GM19238 (cell line): ENCODE results near the gene DTX2.
"Not testable (repeated sequence)": the region's sequence is repeated elsewhere in the genome, so short reads cannot be mapped to it uniquely, and the experiment has no call there.

ENCODE experiments used
- DNase-seq: peaks from one replicate; pipeline ENCODE4 v3.0.0; 2011; ENCODE audit warnings: low spot score; ENCODE audit not compliant: insufficient read length

Gene DTX2

GRCh38 chr7:76461464-76462101, at the start of gene DTX2:
Gene DTX2, plus strand, starts transcription at chr7:76461709. Its CDS starts 18,801 bp downstream, at chr7:76480510.
- DNase-seq = not testable (repeated sequence)

GRCh38 chr7:76412249-76412648, 49.3 kb upstream of the DTX2 start:
- no peak for DNase-seq

- not testable (repeated sequence) for DNase-seq
These were observed 43.7 kb upstream of the DTX2 start for GRCh38 chr7:76417654-76418310.

DNA sequence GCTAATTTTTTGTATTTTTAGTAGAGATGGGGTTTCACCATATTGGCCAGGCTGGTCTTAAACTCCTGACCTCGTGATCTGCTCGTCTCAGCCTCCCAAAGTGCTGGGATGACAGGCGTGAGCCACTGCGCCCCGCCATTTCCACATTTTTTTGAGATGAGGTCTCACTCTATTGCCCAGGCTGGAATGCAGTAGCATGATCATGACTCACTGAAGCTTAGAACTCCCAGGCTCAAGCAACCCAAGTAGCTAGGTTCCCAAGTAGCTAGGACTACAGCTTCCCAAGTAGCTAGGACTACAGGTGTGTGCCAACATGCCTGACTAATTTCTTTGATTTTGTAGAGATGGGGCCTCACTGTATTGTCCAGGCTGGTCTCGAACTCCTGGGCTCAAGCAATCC, 40.4 kb upstream of the DTX2 start:
- not testable (repeated sequence) for DNase-seq

GRCh38 chr7:76423666-76424412, 37.7 kb upstream of the DTX2 start:
- no peak for DNase-seq

DNA sequence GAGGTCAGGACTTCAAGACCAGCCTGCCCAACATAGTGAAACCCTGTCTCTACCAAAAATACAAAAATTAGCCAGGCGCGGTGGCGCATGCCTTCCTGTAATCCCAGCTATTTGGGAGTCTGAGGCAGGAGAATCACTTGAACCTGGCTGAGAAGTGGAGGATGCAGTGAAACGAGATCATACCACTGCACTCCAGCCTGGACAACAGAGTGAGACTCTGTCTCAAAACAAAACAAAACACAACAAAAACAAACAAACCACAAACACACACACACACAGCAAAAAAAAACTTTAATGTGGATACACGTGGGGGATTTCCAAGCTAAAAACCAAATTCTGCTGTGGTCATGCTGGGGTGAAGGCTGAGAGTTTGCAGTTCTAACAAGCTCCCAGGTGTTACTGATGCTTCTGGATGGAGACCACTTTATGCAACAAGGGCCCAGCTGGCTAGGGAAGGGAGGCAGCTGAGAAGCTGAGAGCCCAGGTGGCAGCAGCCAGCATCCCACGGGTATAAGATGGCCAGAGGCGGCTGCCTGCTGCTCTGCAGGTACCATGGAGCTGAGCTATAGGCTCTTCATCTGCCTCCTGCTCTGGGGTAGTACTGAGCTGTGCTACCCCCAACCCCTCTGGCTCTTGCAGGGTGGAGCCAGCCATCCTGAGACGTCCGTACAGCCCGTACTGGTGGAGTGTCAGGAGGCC, 36.9 kb upstream of the DTX2 start, which contains the start of gene ZP3:
Gene ZP3 (plus strand): TSS at position 538 of the 699 bp plus-strand sequence. CDS start 15 bp downstream, at position 553.
- no peak for DNase-seq

- DNase-seq = no peak
These were observed 36.4 kb upstream of the DTX2 start for GRCh38 chr7:76425156-76425555.

DNA sequence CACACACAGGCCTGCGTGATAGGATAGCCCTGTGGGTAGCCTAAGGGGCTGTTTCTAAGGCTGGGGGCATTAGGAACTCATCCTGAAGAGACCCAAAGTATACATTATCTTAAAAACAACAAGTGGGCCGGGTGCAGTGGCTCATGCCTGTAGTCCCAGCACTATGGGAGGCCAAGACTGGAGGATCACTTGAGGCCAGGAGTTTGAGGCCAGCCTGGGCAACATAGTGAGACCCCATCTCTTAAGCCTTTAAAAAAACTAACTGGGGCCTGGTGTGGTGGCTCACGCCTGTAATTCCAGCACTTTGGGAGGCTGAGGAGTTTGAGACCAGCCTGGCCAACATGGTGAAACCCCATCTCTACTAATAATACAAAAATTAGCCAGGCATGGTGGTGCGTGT, 36.0 kb upstream of the DTX2 start:
- not testable (repeated sequence) for DNase-seq

DNA sequence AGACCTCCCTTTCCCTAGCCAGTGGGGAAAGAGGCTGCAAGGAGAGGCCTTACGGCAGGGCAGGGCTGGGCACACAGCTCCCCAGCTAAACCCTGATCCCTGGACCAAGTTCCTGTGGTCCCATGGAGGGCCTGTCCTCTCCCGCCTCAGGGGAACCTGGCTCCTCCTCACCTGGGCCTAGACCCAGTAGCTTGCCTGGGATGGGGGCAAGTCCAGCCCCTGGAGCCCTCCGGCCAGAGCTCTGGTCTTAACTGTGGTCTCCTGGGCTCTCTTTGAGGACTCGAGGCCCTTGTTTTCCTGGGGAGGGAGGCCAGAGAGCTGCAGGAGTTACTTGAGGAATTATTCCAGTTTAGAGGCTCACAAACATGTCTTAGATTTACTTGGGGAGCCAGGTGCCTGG, 35.3 kb upstream of the DTX2 start:
- no peak for DNase-seq

DNA sequence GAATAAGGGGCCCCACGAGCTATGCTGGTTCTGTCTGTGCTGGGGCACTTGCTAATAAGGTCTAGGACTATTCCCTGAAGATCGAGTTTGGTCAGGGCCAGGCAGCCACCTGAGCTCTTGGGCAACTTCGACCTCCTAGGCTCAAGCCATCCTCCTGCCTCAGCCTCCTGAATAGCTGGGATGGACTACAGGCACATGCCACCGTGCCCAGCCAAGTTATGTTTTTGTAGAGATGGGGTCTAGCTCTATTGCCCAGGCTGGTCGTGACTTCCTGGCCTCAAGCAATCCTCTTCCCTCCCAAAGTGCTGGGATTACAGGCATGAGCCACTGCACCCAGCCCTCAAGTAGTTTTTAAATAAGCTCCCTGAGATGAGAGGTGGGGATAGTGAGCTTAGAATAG, 33.9 kb upstream of the DTX2 start:
- no peak for DNase-seq

DNA sequence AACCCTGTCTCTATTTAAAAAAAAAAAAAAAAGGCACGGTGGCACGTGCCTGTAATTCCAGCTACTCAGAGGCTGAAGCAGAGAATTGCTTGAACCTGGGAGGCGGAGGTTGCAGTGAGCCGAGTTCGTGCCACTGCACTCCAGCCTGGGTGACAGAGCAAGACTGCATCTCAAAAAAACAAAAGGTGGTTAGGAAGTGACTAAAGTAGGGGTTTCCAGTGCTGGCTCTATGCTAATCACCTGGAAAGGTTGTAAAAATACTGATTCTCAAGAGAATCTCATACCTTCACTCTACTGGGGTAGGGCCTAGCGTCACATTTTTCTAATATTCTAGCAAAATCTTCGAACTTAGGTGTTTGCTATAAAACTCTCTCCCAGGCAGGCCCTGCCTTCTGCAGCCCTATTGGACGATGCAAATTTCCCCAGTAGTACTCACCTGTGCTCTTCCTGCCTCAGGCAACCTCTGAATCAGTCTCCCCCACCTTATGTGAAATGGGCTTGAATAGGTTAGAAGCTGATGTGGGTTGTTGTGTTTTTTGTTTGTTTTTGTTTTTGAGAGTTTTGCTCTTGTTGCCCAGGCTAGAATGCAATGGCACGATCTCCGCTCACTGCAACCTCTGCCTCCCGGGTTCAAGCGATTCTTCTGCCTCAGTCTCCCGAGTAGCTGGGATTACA, 33.2 kb upstream of the DTX2 start:
- no peak for DNase-seq

- DNase-seq = no peak
These were observed 32.4 kb upstream of the DTX2 start for GRCh38 chr7:76428868-76429805.

GRCh38 chr7:76430211-76430610, 31.3 kb upstream of the DTX2 start:
- DNase-seq = no peak

DNA sequence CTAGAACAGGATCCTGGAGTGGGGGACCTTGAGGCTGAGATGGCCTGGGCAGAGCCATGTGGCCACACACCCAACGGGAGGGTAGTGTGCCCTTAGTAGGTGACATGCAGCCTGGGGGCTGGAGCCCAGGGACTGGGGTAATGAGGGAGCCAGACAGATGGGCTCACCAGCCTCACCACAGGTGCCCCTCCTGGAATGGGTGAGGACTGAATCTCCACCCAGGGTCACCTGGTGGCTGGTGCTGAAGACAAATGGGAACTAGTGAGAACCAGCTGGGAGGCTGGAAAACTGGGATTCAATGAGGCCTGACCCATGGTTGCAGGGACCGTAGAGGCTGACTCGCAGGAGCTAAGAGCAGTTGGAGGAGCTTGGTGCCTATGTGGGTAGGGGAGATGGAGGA, 30.7 kb upstream of the DTX2 start:
- DNase-seq = no peak

- not testable (repeated sequence) for DNase-seq
These were observed 23.6 kb upstream of the DTX2 start for GRCh38 chr7:76437873-76438272.

DNA sequence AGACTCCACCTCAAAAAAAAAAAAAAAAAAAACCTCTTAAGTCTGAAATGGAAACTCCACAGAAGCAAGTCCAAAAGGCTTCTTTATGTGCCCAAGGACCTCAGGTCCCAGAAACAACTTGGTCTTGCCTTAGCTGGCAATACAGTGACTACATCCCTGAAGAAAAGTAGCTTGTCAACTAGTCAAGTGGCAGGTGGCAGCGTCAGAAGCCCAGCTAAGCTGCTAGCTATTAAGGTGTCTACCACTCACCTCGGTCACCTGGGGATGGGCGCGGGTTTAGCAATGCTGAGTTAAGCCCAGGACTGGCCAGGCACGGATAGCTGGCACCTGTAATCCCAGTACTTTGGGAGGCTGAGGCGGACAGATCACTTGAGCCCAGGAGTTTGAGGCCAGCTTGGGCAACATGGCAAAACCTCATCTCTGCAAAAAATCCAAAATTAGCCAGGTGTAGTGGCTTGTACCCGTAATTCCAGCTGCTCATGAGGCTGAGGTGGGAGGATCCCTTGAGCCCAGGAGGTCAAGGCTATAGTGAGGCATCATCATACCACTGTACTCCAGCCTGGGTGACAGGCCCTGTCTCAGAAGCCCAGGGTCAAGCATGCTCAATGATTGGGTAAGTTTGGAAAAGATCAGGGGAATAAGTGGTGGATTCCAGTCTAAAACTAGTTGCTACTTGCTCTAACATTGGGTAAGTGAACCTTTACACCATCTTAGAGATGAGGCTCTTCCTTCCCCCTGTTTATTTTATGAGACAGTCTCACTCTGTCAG, 22.2 kb upstream of the DTX2 start:
- not testable (repeated sequence) for DNase-seq

DNA sequence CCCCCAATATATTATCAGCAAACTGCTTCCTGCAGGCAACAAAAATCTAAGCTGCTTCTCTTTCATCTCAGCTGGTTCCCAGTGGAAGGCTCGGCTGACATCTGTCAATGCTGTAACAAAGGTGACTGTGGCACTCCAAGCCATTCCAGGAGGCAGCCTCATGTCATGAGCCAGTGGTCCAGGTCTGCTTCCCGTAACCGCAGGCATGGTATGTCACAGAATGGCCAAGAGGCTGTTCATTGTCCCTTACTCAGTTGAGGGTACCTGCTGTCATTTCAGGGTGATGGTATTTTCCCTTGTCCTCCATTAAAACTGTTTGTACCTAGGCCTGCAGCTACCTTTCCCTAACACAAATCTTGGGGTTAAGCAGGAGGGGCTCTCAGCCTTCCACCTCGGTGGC, 21.1 kb upstream of the DTX2 start:
- DNase-seq = not testable (repeated sequence)

DNA sequence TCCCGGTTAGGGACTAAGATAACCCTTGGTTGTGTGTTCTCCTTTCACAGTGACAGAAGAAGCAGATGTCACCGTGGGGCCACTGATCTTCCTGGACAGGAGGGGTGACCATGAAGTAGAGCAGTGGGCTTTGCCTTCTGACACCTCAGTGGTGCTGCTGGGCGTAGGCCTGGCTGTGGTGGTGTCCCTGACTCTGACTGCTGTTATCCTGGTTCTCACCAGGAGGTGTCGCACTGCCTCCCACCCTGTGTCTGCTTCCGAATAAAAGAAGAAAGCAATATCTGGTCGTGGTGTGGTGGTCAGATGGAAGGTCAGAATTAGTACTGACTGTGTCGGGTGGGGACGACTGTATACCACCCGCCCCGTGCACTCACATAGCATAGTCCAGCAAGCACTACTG, 19.7 kb upstream of the DTX2 start:
- not testable (repeated sequence) for DNase-seq
